ENCODE data around the gene TAS2R31.
"Not testable (repeated sequence)": the region's sequence is repeated elsewhere in the genome, so short reads cannot be mapped to it uniquely, and the experiment has no call there.

The TAS2R31 gene

GRCh38 chr12:11031307-11031706, at the start of gene TAS2R31:
Gene TAS2R31 (minus strand): TSS chr12:11031407. CDS start chr12:11031335, 72 bp downstream.
- no peak for DNase-seq

- DNase-seq, result no peak
Measured at GRCh38 chr12:11078246-11078645, 47.0 kb upstream of the TAS2R31 start.

GRCh38 chr12:11075642-11076041, 44.4 kb upstream of the TAS2R31 start:
- no peak for DNase-seq

GRCh38 chr12:11071414-11071813, 40.2 kb upstream of the TAS2R31 start:
- DNase-seq, result no peak

GRCh38 chr12:11070999-11071398, 39.8 kb upstream of the TAS2R31 start:
- no peak for DNase-seq

- no peak for DNase-seq
Measured at GRCh38 chr12:11069854-11070365, 38.7 kb upstream of the TAS2R31 start.

- DNase-seq, result no peak
Measured at GRCh38 chr12:11067514-11067913, 36.3 kb upstream of the TAS2R31 start.

GRCh38 chr12:11062194-11062593, 31.0 kb upstream of the TAS2R31 start, which contains the start of gene TAS2R46:
Gene TAS2R46 (minus strand): TSS chr12:11062294. CDS start chr12:11062294, 0 bp downstream.
- DNase-seq, result not testable (repeated sequence)

GRCh38 chr12:11059784-11060183, 28.6 kb upstream of the TAS2R31 start:
- DNase-seq, result no peak

GRCh38 chr12:11059041-11059440, 27.8 kb upstream of the TAS2R31 start:
- no peak for DNase-seq

GRCh38 chr12:11055306-11055705, 24.1 kb upstream of the TAS2R31 start:
- DNase-seq, result no peak

GRCh38 chr12:11049806-11050531, 18.8 kb upstream of the TAS2R31 start:
- DNase-seq, result not testable (repeated sequence)

- DNase-seq, result not testable (repeated sequence)
Measured at GRCh38 chr12:11041366-11041765, 10.2 kb upstream of the TAS2R31 start.

GRCh38 chr12:11040162-11040561, 9.0 kb upstream of the TAS2R31 start:
- no peak for DNase-seq

- DNase-seq, result no peak
Measured at GRCh38 chr12:11039171-11039570, 8.0 kb upstream of the TAS2R31 start.

GRCh38 chr12:11033959-11034358, 2.8 kb upstream of the TAS2R31 start:
- DNase-seq, result not testable (repeated sequence)

- DNase-seq, result no peak
Measured at GRCh38 chr12:11026118-11026517, 5.1 kb downstream of the TAS2R31 start.

GRCh38 chr12:11023387-11023786, 7.8 kb downstream of the TAS2R31 start:
- no peak for DNase-seq

GRCh38 chr12:11022520-11022919, 8.7 kb downstream of the TAS2R31 start, which contains the start of gene TAS2R19:
Gene TAS2R19 (minus strand): TSS chr12:11022620. CDS start chr12:11022571, 49 bp downstream.
- no peak for DNase-seq

- DNase-seq, result no peak
Measured at GRCh38 chr12:11016937-11017336, 14.3 kb downstream of the TAS2R31 start.

GRCh38 chr12:11015775-11016430, 15.3 kb downstream of the TAS2R31 start:
- no peak for DNase-seq

- no peak for DNase-seq
Measured at GRCh38 chr12:11014234-11014633, 17.0 kb downstream of the TAS2R31 start.

- no peak for DNase-seq
Measured at GRCh38 chr12:11007608-11008007, 23.6 kb downstream of the TAS2R31 start.

GRCh38 chr12:10998204-10998603, 33.0 kb downstream of the TAS2R31 start, which contains the start of gene TAS2R20:
Gene TAS2R20 (minus strand): TSS chr12:10998304. CDS start chr12:10997875, 429 bp downstream.
- DNase-seq, result no peak
